ENCODE measurements around the gene NDUFA3.

DNA sequence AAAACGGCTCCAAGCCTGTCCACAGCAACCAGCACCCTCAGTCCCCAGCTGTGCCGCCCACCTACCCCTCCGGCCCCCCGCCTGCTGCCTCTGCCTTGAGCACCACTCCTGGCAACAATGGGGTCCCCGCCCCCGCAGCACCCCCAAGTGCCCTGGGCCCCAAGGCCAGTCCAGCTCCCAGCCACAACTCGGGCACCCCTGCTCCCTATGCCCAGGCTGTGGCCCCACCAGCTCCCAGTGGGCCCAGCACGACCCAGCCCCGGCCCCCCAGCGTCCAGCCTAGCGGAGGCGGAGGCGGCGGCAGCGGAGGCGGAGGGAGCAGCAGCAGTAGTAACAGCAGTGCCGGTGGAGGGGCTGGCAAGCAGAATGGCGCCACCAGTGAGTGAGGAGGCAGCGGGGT, 45.5 kb downstream of the NDUFA3 start:
- TF ChIP-seq, protein P1, sequence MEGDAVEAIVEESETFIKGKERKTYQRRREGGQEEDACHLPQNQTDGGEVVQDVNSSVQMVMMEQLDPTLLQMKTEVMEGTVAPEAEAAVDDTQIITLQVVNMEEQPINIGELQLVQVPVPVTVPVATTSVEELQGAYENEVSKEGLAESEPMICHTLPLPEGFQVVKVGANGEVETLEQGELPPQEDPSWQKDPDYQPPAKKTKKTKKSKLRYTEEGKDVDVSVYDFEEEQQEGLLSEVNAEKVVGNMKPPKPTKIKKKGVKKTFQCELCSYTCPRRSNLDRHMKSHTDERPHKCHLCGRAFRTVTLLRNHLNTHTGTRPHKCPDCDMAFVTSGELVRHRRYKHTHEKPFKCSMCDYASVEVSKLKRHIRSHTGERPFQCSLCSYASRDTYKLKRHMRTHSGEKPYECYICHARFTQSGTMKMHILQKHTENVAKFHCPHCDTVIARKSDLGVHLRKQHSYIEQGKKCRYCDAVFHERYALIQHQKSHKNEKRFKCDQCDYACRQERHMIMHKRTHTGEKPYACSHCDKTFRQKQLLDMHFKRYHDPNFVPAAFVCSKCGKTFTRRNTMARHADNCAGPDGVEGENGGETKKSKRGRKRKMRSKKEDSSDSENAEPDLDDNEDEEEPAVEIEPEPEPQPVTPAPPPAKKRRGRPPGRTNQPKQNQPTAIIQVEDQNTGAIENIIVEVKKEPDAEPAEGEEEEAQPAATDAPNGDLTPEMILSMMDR (conservative IDR thresholded peaks at IDR 0.05), result no peak
- no peak for TF ChIP-seq EZH2 (IDR thresholded peaks at IDR 0.05; ENCODE audit: low read depth)

Data from PC-9 (cell line).